PFSK-1 (cell line): ENCODE data around the gene CHST7.

ENCODE experiments used
- FOXP2 ChIP-seq: optimal IDR thresholded peaks from 2 replicates; pipeline ENCODE3; 2011; ENCODE audit warnings: borderline replicate concordance, control low read depth, inconsistent platforms; ENCODE audit not compliant: insufficient read depth; ENCODE audit errors: extremely low read length, extremely low read depth
- POLR2AphosphoS5 ChIP-seq: IDR thresholded peaks from 2 replicates; pipeline ENCODE4 v1.6.1; 2012; ENCODE audit warnings: low read depth, mild to moderate bottlenecking, control low read depth, low read length, moderate library complexity
- REST ChIP-seq, 2 experiments: IDR thresholded peaks; 2 replicates each; pipeline versions ENCODE4 v1.6.1 to v1.8.0; 2011 to 2012; ENCODE audit warnings: low read depth in 2 of 2, low read length in 2 of 2, control low read depth in 1 of 2, inconsistent platforms in 1 of 2, mild to moderate bottlenecking in 1 of 2, moderate library complexity in 1 of 2; ENCODE audit not compliant: insufficient read depth in 1 of 2
- SIN3A ChIP-seq: IDR thresholded peaks from 2 replicates; pipeline ENCODE4 v1.6.1; 2012; ENCODE audit warnings: mild to moderate bottlenecking, low read length, moderate library complexity, borderline replicate concordance; ENCODE audit not compliant: insufficient read depth
- TAF1 ChIP-seq: IDR thresholded peaks from 2 replicates; pipeline ENCODE4 v1.6.1; 2012; ENCODE audit warnings: low read length, control low read depth, borderline replicate concordance; ENCODE audit not compliant: insufficient read depth

GRCh38 chrX:46547857-46548256 lies 25.7 kb upstream of the CHST7 start:
- no peak for TF ChIP-seq TAF1
- no peak for TF ChIP-seq REST (IDR thresholded peaks at IDR 0.05; ENCODE audit: insufficient read depth in 1 of 2, low read depth in 2 of 2, low read length in 2 of 2)
- TF ChIP-seq SIN3A: no peak
- TF ChIP-seq POLR2AphosphoS5: no peak
- TF ChIP-seq FOXP2: no peak
